ENCODE results near the gene MPND.

Gene MPND

GRCh38 chr19:4343370-4344307 is at the start of gene MPND:
Gene MPND, plus strand, starts transcription at chr19:4343562. Its CDS starts 32 bp downstream, at chr19:4343594.
- peaks cover 27% of the 10 kb centered on the region for H3K4me1 Mint-ChIP-seq (ENCODE audit: low read depth)
- no peaks in the 10 kb centered on the region for H3K27me3 Mint-ChIP-seq
- H3K4me3 Mint-ChIP-seq, result peak within 1 kb of the TSS; percentile 91
- peak within 1 kb of the TSS; percentile 98 for H3K27ac Mint-ChIP-seq
- no peaks in the 10 kb centered on the region for H3K9me3 Mint-ChIP-seq
- H3K36me3 Mint-ChIP-seq (ENCODE audit: low read depth), result peaks cover 16% of the 10 kb centered on the region

DNA sequence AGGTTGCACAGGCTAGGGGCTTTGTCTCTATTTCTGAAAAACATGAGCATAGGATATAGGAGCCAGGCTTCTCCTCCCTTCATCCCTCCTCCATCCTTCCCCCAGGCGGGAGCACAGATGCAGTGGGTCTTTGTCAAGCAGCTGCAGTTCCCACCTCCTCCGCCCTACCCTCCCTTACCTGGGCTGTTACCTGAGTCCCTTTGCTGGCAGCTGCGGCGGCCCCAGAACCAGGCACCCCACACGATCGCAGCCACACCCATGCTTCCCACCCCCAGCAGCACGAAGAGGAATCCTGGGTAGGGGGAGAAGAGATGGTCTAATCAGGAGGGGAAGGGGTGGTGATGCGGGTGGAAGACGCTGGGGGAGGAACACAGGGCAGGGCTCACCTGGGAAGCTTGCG is 49.0 kb upstream of the MPND start:
- H3K9me3 Mint-ChIP-seq, result no peaks in the 10 kb centered on the region
- H3K4me3 Mint-ChIP-seq, result no peak overlapping the region
- H3K4me1 Mint-ChIP-seq (ENCODE audit: low read depth), result peaks cover 4% of the 10 kb centered on the region
- no peak overlapping the region for H3K27ac Mint-ChIP-seq
- no peaks in the 10 kb centered on the region for H3K27me3 Mint-ChIP-seq
- H3K36me3 Mint-ChIP-seq (ENCODE audit: low read depth), result no peaks in the 10 kb centered on the region

GRCh38 chr19:4295972-4296771 is 47.2 kb upstream of the MPND start:
- peaks cover 4% of the 10 kb centered on the region for H3K4me1 Mint-ChIP-seq (ENCODE audit: low read depth)
- H3K9me3 Mint-ChIP-seq, result no peaks in the 10 kb centered on the region
- H3K27me3 Mint-ChIP-seq, result no peaks in the 10 kb centered on the region
- no peak overlapping the region for H3K4me3 Mint-ChIP-seq
- no peaks in the 10 kb centered on the region for H3K36me3 Mint-ChIP-seq (ENCODE audit: low read depth)
- H3K27ac Mint-ChIP-seq, result no peak overlapping the region

DNA sequence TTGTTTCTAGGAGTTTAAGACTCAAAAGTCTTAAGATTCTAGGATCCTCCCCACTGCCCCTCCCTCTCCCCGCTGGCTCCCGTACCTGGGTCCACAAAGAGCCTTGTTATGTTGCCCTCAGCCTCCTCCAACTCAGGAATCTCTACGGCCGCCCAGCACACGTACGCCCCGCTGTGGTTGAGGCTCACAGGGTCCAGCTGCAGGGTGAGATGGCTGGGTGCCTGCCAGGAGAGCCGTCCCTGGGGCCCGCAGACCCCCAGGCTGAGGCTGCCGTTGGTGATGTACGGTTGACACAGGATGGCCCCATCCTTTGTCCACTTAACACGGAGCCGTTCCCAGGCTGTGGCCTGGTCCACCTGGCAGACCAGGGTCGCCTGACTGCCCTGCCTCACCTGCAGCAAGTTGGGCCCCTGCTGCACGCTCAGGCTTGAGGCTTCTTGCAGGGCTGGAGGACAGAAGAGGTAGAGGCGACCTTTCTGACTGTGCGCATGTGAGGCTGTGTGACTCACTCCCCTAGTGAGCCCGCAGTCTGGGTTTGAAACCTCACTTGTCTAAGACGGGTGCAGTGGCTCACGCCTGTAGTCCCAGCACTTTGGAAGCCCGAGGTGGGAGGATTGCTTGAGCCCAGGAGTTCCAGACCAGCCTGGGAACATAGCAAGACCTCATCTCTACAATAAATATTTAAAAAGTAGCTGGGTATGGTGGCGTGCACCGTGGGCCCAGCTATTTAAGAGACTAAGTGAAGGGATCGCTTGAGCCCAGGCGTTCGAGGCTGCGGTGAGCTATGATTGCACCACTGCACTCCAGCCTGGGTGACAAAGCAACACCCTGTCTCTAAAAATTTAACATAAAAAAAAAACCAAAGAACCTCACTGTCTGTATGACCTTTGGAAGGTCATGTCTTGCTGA is 45.2 kb upstream of the MPND start:
- Mint-ChIP-seq H3K4me1 (ENCODE audit: low read depth) (peaks cover 21% of the 10 kb centered on the region), H3K36me3 (ENCODE audit: low read depth) (no peaks in the 10 kb centered on the region), H3K27ac (peak overlapping the region; percentile 74), H3K27me3 (no peaks in the 10 kb centered on the region), H3K9me3 (no peaks in the 10 kb centered on the region), H3K4me3 (no peak overlapping the region)

DNA sequence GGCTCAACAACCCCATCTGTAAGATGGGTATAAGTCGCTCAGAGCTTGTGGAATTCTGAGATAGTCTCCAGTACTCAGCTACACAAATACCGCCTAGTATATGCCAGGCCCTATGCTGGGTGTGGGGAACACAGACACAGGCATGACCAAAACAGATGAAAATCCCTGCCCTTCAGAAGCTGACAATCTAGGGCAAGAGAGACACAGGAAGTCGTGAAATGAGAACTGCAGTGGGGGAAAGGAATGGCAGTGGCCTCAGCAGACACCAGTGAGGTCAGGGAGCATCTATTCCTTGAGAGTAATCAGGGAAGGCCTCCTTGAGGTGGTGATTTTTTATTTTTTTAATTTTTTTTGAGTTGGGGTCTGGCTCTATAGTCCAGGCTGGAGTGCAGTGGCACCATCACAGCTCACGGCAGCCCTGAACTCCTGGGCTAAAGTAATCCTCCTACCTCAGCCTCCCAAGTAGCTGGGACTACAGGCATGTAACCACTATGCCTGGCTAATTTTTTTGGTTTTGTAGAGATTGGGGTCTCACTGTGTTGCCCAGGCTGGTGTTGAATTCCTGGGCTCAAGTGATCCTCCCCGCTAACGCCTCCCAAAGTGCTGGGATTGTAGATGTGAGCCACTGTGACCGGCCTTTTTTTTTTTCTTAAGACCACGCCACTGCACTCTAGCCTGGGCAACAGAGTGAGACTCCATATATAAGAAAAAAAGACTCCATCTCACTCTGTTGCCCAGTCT is 44.4 kb upstream of the MPND start:
- Mint-ChIP-seq H3K27ac (peak overlapping the region; percentile 74), H3K4me3 (no peak overlapping the region), H3K27me3 (no peaks in the 10 kb centered on the region), H3K36me3 (ENCODE audit: low read depth) (no peaks in the 10 kb centered on the region), H3K4me1 (ENCODE audit: low read depth) (peaks cover 26% of the 10 kb centered on the region), H3K9me3 (no peaks in the 10 kb centered on the region)

DNA sequence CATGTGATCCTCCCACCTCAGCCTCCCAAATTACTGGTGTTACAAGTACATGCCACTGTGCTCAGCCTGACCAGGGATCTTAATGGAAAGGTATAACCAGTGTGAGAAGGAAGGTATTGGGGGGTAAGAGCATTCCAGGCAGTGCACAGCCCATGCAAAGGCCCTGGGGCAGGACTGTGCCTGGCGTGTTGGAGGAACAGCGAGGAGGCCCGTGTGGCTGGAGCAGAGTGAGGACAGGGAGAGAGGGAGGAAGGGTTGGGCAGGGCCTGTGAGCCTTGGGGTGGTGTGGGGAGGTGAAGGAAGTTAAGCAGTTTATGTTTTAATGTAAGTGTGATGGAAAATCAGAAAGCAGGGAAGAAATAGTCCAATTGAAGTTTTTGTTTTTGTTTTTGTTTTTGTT is 42.8 kb upstream of the MPND start:
- Mint-ChIP-seq H3K27me3 (no peaks in the 10 kb centered on the region), H3K9me3 (no peaks in the 10 kb centered on the region), H3K4me1 (ENCODE audit: low read depth) (peaks cover 30% of the 10 kb centered on the region), H3K27ac (no peak overlapping the region), H3K36me3 (ENCODE audit: low read depth) (no peaks in the 10 kb centered on the region), H3K4me3 (no peak overlapping the region)

DNA sequence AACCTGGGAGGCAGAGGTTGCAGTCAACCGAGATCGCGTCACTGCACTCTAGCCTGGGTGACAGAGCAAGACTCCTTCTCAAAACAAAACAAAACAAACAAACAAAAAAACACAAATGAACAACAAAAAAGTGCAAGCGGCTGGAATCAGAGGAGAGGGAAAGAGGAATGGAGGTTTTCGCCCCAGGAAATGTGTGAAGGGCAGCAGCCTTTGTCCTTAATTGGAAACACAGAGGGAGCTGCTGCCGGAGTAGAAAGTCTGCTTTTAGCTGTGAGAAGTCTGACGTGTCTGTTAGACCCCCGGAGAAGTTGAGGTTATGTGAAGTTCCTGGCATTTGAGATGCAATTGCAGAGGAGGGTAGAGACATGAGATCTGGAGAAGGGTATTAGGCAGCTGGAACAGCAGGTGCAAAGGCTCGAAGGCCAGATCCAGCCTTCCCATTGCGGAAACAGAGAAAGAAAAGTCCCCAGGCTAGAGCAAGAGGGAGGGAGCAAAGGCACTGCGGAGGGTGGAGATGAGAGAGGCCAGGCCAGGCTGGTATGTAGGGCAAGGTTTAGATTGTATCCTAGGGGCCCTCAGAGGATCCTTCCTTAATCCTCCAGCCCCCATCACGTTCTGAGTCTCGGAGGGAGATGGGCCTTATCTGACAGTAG is 41.6 kb upstream of the MPND start:
- H3K4me1 Mint-ChIP-seq (ENCODE audit: low read depth), result peaks cover 30% of the 10 kb centered on the region
- H3K27me3 Mint-ChIP-seq, result no peaks in the 10 kb centered on the region
- H3K9me3 Mint-ChIP-seq, result no peaks in the 10 kb centered on the region
- peak overlapping the region; percentile 74 for H3K27ac Mint-ChIP-seq
- peak overlapping the region; percentile 72 for H3K4me3 Mint-ChIP-seq
- no peaks in the 10 kb centered on the region for H3K36me3 Mint-ChIP-seq (ENCODE audit: low read depth)

- peak within 1 kb of the TSS; percentile 74 for H3K27ac Mint-ChIP-seq
- peaks cover 30% of the 10 kb centered on the region for H3K4me1 Mint-ChIP-seq (ENCODE audit: low read depth)
- peak within 1 kb of the TSS; percentile 72 for H3K4me3 Mint-ChIP-seq
- no peaks in the 10 kb centered on the region for H3K27me3 Mint-ChIP-seq
- no peaks in the 10 kb centered on the region for H3K36me3 Mint-ChIP-seq (ENCODE audit: low read depth)
- H3K9me3 Mint-ChIP-seq, result no peaks in the 10 kb centered on the region
Observed at GRCh38 chr19:4302243-4302640, 41.1 kb upstream of the MPND start, which contains the start of gene TMIGD2. Gene TMIGD2, minus strand, starts transcription at chr19:4302389. Its CDS starts 4 bp downstream, at chr19:4302385.

DNA sequence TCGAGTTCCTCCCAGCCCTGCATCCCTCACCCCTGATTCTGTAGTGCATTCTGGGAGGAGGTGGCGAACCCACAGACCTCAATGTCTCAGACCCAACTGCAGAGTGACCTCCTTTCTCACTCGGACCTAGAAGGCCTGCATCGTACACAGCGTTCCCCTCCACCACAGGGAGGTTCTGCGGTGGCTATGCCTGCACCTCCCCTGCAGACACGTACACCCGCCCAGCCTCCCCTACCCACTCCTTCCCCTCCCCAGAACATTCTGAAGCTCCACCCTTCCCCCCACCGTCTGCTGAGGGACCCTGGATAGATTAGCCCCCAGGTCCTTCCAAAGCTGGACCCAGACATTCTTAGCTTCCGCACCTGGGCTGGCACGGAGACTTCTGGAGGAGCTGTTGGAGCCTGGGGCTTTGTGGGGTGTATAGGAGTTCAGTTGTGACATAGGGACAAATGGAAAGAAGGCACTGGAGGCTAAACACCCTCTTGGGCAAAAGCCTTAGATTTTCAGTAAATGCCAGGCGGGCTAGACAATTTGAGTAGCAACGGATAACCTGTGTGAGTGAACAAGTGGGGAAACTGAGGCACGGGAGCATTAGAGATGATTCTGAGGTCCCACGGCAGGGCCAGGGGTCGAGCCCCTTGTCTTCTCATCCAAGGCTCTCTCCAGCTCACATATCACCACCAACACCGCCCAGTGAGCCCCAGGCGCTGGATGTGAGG is 39.4 kb upstream of the MPND start:
- Mint-ChIP-seq H3K9me3 (no peaks in the 10 kb centered on the region), H3K27me3 (no peaks in the 10 kb centered on the region), H3K4me1 (ENCODE audit: low read depth) (peaks cover 26% of the 10 kb centered on the region), H3K36me3 (ENCODE audit: low read depth) (no peaks in the 10 kb centered on the region), H3K27ac (peak overlapping the region; percentile 40), H3K4me3 (peak overlapping the region; percentile 72)

GRCh38 chr19:4304538-4305256 is 38.7 kb upstream of the MPND start, which contains the start of gene FSD1:
Gene FSD1, plus strand, starts transcription at chr19:4304598. Its CDS starts 149 bp downstream, at chr19:4304747.
- Mint-ChIP-seq H3K4me3 (peak within 1 kb of the TSS; percentile 72), H3K9me3 (no peaks in the 10 kb centered on the region), H3K36me3 (ENCODE audit: low read depth) (no peaks in the 10 kb centered on the region), H3K27ac (peak within 1 kb of the TSS; percentile 40), H3K4me1 (ENCODE audit: low read depth) (peaks cover 26% of the 10 kb centered on the region), H3K27me3 (no peaks in the 10 kb centered on the region)

DNA sequence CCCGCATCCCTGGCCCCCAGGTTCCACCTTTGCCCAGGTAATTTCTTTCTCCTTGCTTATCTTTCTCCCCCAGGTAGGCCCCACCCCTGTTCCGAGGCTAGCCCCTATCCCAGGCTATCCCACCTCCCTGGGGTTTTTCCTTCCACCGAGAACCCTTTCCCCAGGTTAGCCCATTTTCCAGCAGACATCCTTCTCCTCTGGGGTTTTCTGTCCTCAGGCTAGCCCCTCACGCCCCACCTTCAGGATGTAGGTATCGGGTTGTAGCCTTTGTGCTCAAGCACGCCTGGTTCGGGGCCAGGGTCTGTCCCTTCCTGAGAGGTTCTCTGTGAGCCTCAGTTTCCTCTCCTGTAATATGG is 38.1 kb upstream of the MPND start:
- Mint-ChIP-seq H3K36me3 (ENCODE audit: low read depth) (no peaks in the 10 kb centered on the region), H3K4me3 (peak overlapping the region; percentile 58), H3K27ac (peak overlapping the region; percentile 36), H3K9me3 (no peaks in the 10 kb centered on the region), H3K27me3 (no peaks in the 10 kb centered on the region), H3K4me1 (ENCODE audit: low read depth) (peaks cover 26% of the 10 kb centered on the region)

GRCh38 chr19:4305659-4306058 is 37.7 kb upstream of the MPND start:
- H3K36me3 Mint-ChIP-seq (ENCODE audit: low read depth), result no peaks in the 10 kb centered on the region
- H3K4me1 Mint-ChIP-seq (ENCODE audit: low read depth), result peaks cover 26% of the 10 kb centered on the region
- no peaks in the 10 kb centered on the region for H3K27me3 Mint-ChIP-seq
- peak overlapping the region; percentile 36 for H3K27ac Mint-ChIP-seq
- H3K4me3 Mint-ChIP-seq, result peak overlapping the region; percentile 58
- H3K9me3 Mint-ChIP-seq, result no peaks in the 10 kb centered on the region

All from stimulated activated naive CD8-positive, alpha-beta T cell treated with anti-CD3 and anti-CD28 coated beads, Interleukin-15, Interleukin-2, amounts not matched to agents 100 ng/mL and 50 ng/mL, for 24 hours (primary cell).